IPS-15b (cell line): ENCODE data around the gene STX7.

ENCODE experiments used
- H3K27me3 ChIP-seq: one replicate; pipeline ENCODE4 v1.6.1; 2013; ENCODE audit warnings: low read length; ENCODE audit not compliant: control insufficient read depth, insufficient read depth
- H3K36me3 ChIP-seq: one replicate; pipeline ENCODE4 v1.6.1; 2013; ENCODE audit warnings: low read length; ENCODE audit not compliant: control insufficient read depth, insufficient read depth
- H3K4me1 ChIP-seq: one replicate; pipeline ENCODE4 v1.6.1; 2013; ENCODE audit warnings: mild to moderate bottlenecking, low read length; ENCODE audit not compliant: control insufficient read depth, insufficient read depth
- H3K4me3 ChIP-seq: one replicate; pipeline ENCODE4 v1.5.1; 2013; ENCODE audit warnings: low read depth, low read length
- H3K9ac ChIP-seq: one replicate; pipeline ENCODE4 v1.6.1; 2013; ENCODE audit warnings: low read depth, mild to moderate bottlenecking, low read length
- H3K9me3 ChIP-seq: one replicate; pipeline ENCODE4 v1.6.1; 2013; ENCODE audit warnings: mild to moderate bottlenecking, low read length; ENCODE audit not compliant: control insufficient read depth, insufficient read depth

STX7 gene

GRCh38 chr6:132423839-132424238 lies 89.1 kb downstream of the STX7 start:
- H3K4me3 ChIP-seq, result no peak overlapping the region
- no peaks in the 10 kb centered on the region for H3K4me1 ChIP-seq
- H3K27me3 ChIP-seq, result no peaks in the 10 kb centered on the region
- no peak overlapping the region for H3K9ac ChIP-seq
- H3K9me3 ChIP-seq, result no peaks in the 10 kb centered on the region
- H3K36me3 ChIP-seq, result no peaks in the 10 kb centered on the region

GRCh38 chr6:132418235-132418965 lies 94.5 kb downstream of the STX7 start:
- Histone ChIP-seq H3K4me1 (no peaks in the 10 kb centered on the region), H3K36me3 (no peaks in the 10 kb centered on the region), H3K9ac (no peak overlapping the region), H3K27me3 (no peaks in the 10 kb centered on the region), H3K4me3 (no peak overlapping the region), H3K9me3 (no peaks in the 10 kb centered on the region)

- no peaks in the 10 kb centered on the region for H3K27me3 ChIP-seq
- H3K9ac ChIP-seq, result no peak overlapping the region
- H3K36me3 ChIP-seq, result no peaks in the 10 kb centered on the region
- H3K4me3 ChIP-seq, result no peak overlapping the region
- no peaks in the 10 kb centered on the region for H3K4me1 ChIP-seq
- H3K9me3 ChIP-seq, result no peaks in the 10 kb centered on the region
Measured at GRCh38 chr6:132414761-132415160, 98.2 kb downstream of the STX7 start.

GRCh38 chr6:132414322-132414721 lies 98.6 kb downstream of the STX7 start:
- Histone ChIP-seq H3K9me3 (no peaks in the 10 kb centered on the region), H3K36me3 (no peaks in the 10 kb centered on the region), H3K4me1 (no peaks in the 10 kb centered on the region), H3K4me3 (no peak overlapping the region), H3K27me3 (no peaks in the 10 kb centered on the region), H3K9ac (no peak overlapping the region)

GRCh38 chr6:132413499-132413802 lies 99.5 kb downstream of the STX7 start:
- Histone ChIP-seq H3K36me3 (no peaks in the 10 kb centered on the region), H3K4me1 (no peaks in the 10 kb centered on the region), H3K27me3 (no peaks in the 10 kb centered on the region), H3K9ac (no peak overlapping the region), H3K9me3 (no peaks in the 10 kb centered on the region), H3K4me3 (no peak overlapping the region)

GRCh38 chr6:132412656-132413498 lies 100.0 kb downstream of the STX7 start:
- H3K36me3 ChIP-seq, result no peaks in the 10 kb centered on the region
- H3K4me3 ChIP-seq, result no peak overlapping the region
- H3K27me3 ChIP-seq, result no peaks in the 10 kb centered on the region

GRCh38 chr6:132411296-132411695 lies 101.6 kb downstream of the STX7 start:
- Histone ChIP-seq H3K36me3 (no peaks in the 10 kb centered on the region), H3K27me3 (no peaks in the 10 kb centered on the region), H3K4me1 (no peaks in the 10 kb centered on the region), H3K9me3 (no peaks in the 10 kb centered on the region), H3K4me3 (no peak overlapping the region), H3K9ac (no peak overlapping the region)

More at GRCh38 chr6:132412656-132413498, 100.0 kb downstream of the STX7 start:
- H3K9me3 ChIP-seq, result no peaks in the 10 kb centered on the region
- H3K9ac ChIP-seq, result no peak overlapping the region
- no peaks in the 10 kb centered on the region for H3K4me1 ChIP-seq

GRCh38 chr6:132410830-132411229 lies 102.1 kb downstream of the STX7 start:
- H3K36me3 ChIP-seq, result no peaks in the 10 kb centered on the region
- H3K27me3 ChIP-seq, result no peaks in the 10 kb centered on the region
- no peaks in the 10 kb centered on the region for H3K9me3 ChIP-seq

GRCh38 chr6:132405143-132405915 lies 107.6 kb downstream of the STX7 start:
- no peaks in the 10 kb centered on the region for H3K4me1 ChIP-seq
- H3K4me3 ChIP-seq, result no peak overlapping the region
- peaks cover 35% of the 10 kb centered on the region for H3K27me3 ChIP-seq
- H3K9ac ChIP-seq, result no peak overlapping the region
- no peaks in the 10 kb centered on the region for H3K9me3 ChIP-seq
- H3K36me3 ChIP-seq, result no peaks in the 10 kb centered on the region

More at GRCh38 chr6:132410830-132411229, 102.1 kb downstream of the STX7 start:
- Histone ChIP-seq H3K9ac (no peak overlapping the region), H3K4me3 (no peak overlapping the region), H3K4me1 (no peaks in the 10 kb centered on the region)

GRCh38 chr6:132404736-132405135 lies 108.2 kb downstream of the STX7 start:
- peaks cover 41% of the 10 kb centered on the region for H3K27me3 ChIP-seq
- H3K9ac ChIP-seq, result no peak overlapping the region
- H3K9me3 ChIP-seq, result no peaks in the 10 kb centered on the region
- no peaks in the 10 kb centered on the region for H3K36me3 ChIP-seq
- H3K4me3 ChIP-seq, result no peak overlapping the region
- no peaks in the 10 kb centered on the region for H3K4me1 ChIP-seq

GRCh38 chr6:132404330-132404729 lies 108.6 kb downstream of the STX7 start:
- Histone ChIP-seq H3K36me3 (no peaks in the 10 kb centered on the region), H3K9ac (no peak overlapping the region), H3K4me3 (no peak overlapping the region), H3K27me3 (peaks cover 45% of the 10 kb centered on the region), H3K9me3 (no peaks in the 10 kb centered on the region), H3K4me1 (no peaks in the 10 kb centered on the region)
